Measurements from ENCODE around the gene WDR20. TPM values are rescaled to one million over a fixed set of nuclear protein-coding genes. Genes with fewer than 3 reads are reported as not detected.

Gene WDR20
- total and polyA plus RNA-seq, 2 of the 8 experiments (the other 6 are each of a cell fraction or from before 2014, with no cell fraction given): 11.2 to 26.7 TPM

DNA sequence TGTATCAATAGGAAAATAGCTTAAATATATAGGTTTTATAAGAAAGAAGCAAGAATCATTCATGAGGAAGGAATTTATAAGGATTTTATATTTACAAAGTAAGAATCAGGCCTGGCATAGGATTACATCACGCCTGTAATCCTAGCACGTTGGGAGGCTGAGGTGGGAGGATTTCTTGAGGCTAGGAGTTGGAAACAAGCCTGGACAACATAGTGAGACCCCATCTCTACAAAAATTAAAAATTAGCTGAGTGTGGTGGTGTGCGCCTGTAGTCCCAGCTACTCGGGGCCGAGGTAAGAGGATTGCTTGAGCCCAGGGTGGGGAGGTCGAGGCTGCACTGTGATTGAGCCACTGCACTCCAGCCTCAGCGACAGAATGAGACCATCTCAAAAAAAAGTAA lies 10.4 kb downstream of the WDR20 start:
- H4K91ac ChIP-seq (replicated peaks; ENCODE audit: insufficient read length, low read length): no peak overlapping the region
- no peak overlapping the region for H3K4me2 ChIP-seq (ENCODE audit: insufficient read depth in 1 of 2, low read depth in 2 of 2, low read length in 2 of 2)
- DNase-seq (ENCODE audit: low read depth in 1 of 2, low spot score in 2 of 2) (no peak), FAIRE-seq (no peak)
- ChIA-PET CTCF (ENCODE audit: partially characterized antibody) (interaction anchor here (0.7 to 1.8 kb wide), 6 partner anchors 10 to 165 kb away, joined by 3 to 4 read pairs (median 4); no protein-coding TSS in a partner anchor), POLR2A (ENCODE audit: partially characterized antibody) (no interaction called here)
- H2BK15ac ChIP-seq (ENCODE audit: low read length): no peak overlapping the region
- no peak overlapping the region for H2AFZ ChIP-seq (ENCODE audit: low read length)
- peaks cover 0 to 3% (median 2%) of the 10 kb centered on the region in 4 experiments; a peak in 4 of 7 replicates for H3K4me1 ChIP-seq (replicated peaks in 1 of 4; ENCODE audit: control insufficient read depth in 3 of 4, insufficient read depth in 4 of 4, low read length in 3 of 4)
- peaks cover 10 to 85% of the 10 kb centered on the region in 2 experiments for H3K79me2 ChIP-seq (ENCODE audit: control insufficient read depth in 1 of 2, insufficient read depth in 2 of 2, low read length in 2 of 2)
- H3K27me3 ChIP-seq (replicated peaks in 1 of 4; ENCODE audit: control insufficient read depth in 3 of 4, extremely low read depth in 1 of 4, insufficient read depth in 3 of 4, low read length in 3 of 4): no peaks in the 10 kb centered on the region
- no peaks in the 10 kb centered on the region for H3K23me2 ChIP-seq (ENCODE audit: low read depth, low read length)
- no peak overlapping the region for H3K23ac ChIP-seq (ENCODE audit: insufficient read length)
- no peak overlapping the region for H2BK120ac ChIP-seq (replicated peaks; ENCODE audit: low read depth, low read length)
- H2BK12ac ChIP-seq (ENCODE audit: low read depth, low read length): no peak overlapping the region
- no peak overlapping the region for H3K27ac ChIP-seq (ENCODE audit: low read depth, low read length)
- H3K79me1 ChIP-seq (ENCODE audit: low read depth, low read length): peaks cover 7% of the 10 kb centered on the region
- no peak overlapping the region for H4K8ac ChIP-seq (ENCODE audit: extremely low read depth, insufficient read depth, low read length)
- H3K36me3 ChIP-seq (ENCODE audit: control insufficient read depth in 2 of 4, insufficient read depth in 4 of 4, low read length in 3 of 4): no peaks in the 10 kb centered on the region
- peaks cover 3 to 14% of the 10 kb centered on the region in 2 experiments for H4K20me1 ChIP-seq (replicated peaks in 1 of 2; ENCODE audit: control insufficient read depth in 1 of 2, insufficient read depth in 2 of 2, low read length in 2 of 2)
- H3K4ac ChIP-seq (replicated peaks; ENCODE audit: insufficient read length, low read depth, low read length): no peak overlapping the region
- H3K4me3 ChIP-seq (ENCODE audit: extremely low read depth in 1 of 4, insufficient read depth in 2 of 4, low read depth in 3 of 4, low read length in 4 of 4): no peak overlapping the region
- H3K56ac ChIP-seq (replicated peaks; ENCODE audit: insufficient read length, low read depth, low read length): no peak overlapping the region
- H3K18ac ChIP-seq (ENCODE audit: extremely low read depth, low read length): no peak overlapping the region
- no peak overlapping the region for H4K5ac ChIP-seq (ENCODE audit: insufficient read length, low read depth, low read length)
- H3K14ac ChIP-seq (ENCODE audit: insufficient read length): no peak overlapping the region
- H2AK5ac ChIP-seq (ENCODE audit: low read depth, low read length): no peak overlapping the region
- H2BK20ac ChIP-seq (ENCODE audit: low read length): no peak overlapping the region
- H3K9ac ChIP-seq (replicated peaks in 1 of 4; ENCODE audit: extremely low read depth in 1 of 4, low read depth in 3 of 4, low read length in 3 of 4): no peak overlapping the region
- no peaks in the 10 kb centered on the region for H3K9me3 ChIP-seq (ENCODE audit: insufficient read depth in 2 of 2, low read depth in 1 of 2, low read length in 1 of 2)
- H2BK5ac ChIP-seq (ENCODE audit: low read depth, low read length): no peak overlapping the region
- WGBS, 2 experiments (ENCODE audit: extremely low coverage in 1 of 2, insufficient coverage in 1 of 2, insufficient read length in 1 of 2, insufficient replicate concordance in 2 of 2, low coverage in 1 of 2, low lambda C conversion rate in 2 of 2, missing lambda C conversion rate in 1 of 2): 95% methylated on average over 7 of the region's 7 CpGs; no CpG with 5 or more reads in 1 of the 2 experiments
- TF ChIP-seq TAF1 (IDR thresholded peaks at IDR 0.05; ENCODE audit: low read depth, low read length) (no peak), MAFK (IDR thresholded peaks at IDR 0.05; ENCODE audit: low read depth, low read length) (no peak), KDM4A (IDR thresholded peaks at IDR 0.05; ENCODE audit: low read depth, low read length, severe bottlenecking) (no peak), ASH2L (IDR thresholded peaks at IDR 0.05; ENCODE audit: low read length) (no peak), CBX5 (IDR thresholded peaks at IDR 0.05; ENCODE audit: low read depth, low read length) (no peak), KDM1A (IDR thresholded peaks at IDR 0.05; ENCODE audit: borderline replicate concordance, low read length) (no peak), TBP (IDR thresholded peaks at IDR 0.05; ENCODE audit: low read depth, low read length) (no peak), RNF2 (IDR thresholded peaks at IDR 0.05; ENCODE audit: borderline replicate concordance, low read depth, low read length, missing control alignments, poor library complexity, severe bottlenecking) (no peak), HDAC6 (IDR thresholded peaks at IDR 0.05; ENCODE audit: low read depth, low read length) (no peak)
- TF ChIP-seq, protein P1, sequence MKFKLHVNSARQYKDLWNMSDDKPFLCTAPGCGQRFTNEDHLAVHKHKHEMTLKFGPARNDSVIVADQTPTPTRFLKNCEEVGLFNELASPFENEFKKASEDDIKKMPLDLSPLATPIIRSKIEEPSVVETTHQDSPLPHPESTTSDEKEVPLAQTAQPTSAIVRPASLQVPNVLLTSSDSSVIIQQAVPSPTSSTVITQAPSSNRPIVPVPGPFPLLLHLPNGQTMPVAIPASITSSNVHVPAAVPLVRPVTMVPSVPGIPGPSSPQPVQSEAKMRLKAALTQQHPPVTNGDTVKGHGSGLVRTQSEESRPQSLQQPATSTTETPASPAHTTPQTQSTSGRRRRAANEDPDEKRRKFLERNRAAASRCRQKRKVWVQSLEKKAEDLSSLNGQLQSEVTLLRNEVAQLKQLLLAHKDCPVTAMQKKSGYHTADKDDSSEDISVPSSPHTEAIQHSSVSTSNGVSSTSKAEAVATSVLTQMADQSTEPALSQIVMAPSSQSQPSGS (IDR thresholded peaks at IDR 0.05; ENCODE audit: low read length): no peak
- TF ChIP-seq, protein P2, sequence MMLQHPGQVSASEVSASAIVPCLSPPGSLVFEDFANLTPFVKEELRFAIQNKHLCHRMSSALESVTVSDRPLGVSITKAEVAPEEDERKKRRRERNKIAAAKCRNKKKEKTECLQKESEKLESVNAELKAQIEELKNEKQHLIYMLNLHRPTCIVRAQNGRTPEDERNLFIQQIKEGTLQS (IDR thresholded peaks at IDR 0.05; ENCODE audit: insufficient read depth, low read depth, low read length): no peak
